Activated T-cell treated with anti-CD3 and anti-CD28 coated beads, Interleukin-2, amount 50 U/mL, for 72 hours (primary cell): ENCODE measurements around the gene TELO2. TPM values are rescaled to one million over a fixed set of nuclear protein-coding genes. Genes with fewer than 3 reads are reported as not detected.

ENCODE experiments used
- ATAC-seq, 2 donors: fragments of 150-1000 bp; cut with Tn5 transposase; replicated peaks in 1 of 2; 2 replicates each; pipeline ENCODE4 v1.10.0; 2021; ENCODE audit warnings: moderate library complexity in 2 of 2, mild to moderate bottlenecking in 1 of 2
- DNase-seq, 2 donors: peaks; one replicate each; pipeline ENCODE4 v3.0.0; 2021 to 2022; ENCODE audit warnings: mixed read lengths in 1 of 2
- H3K27ac Mint-ChIP-seq: one replicate; pipeline ENCODE4 v1.8.0; 2022; ENCODE audit warnings: mild to moderate bottlenecking, moderate library complexity, mixed read lengths
- H3K27me3 Mint-ChIP-seq: one replicate; pipeline ENCODE4 v1.8.0; 2022; ENCODE audit warnings: low read depth, mixed read lengths
- H3K36me3 Mint-ChIP-seq, 2 donors: one replicate each; pipeline ENCODE4 v1.8.0; 2022; ENCODE audit warnings: mixed read lengths in 2 of 2, mild to moderate bottlenecking in 1 of 2; ENCODE audit not compliant: insufficient read depth in 2 of 2
- H3K4me1 Mint-ChIP-seq: one replicate; pipeline ENCODE4 v1.8.0; 2022; ENCODE audit warnings: low read depth, mixed read lengths
- H3K4me3 Mint-ChIP-seq, 2 donors: one replicate each; pipeline ENCODE4 v1.8.0; 2022; ENCODE audit warnings: mild to moderate bottlenecking in 2 of 2, mixed read lengths in 2 of 2, moderate library complexity in 2 of 2
- H3K9me3 Mint-ChIP-seq, 2 donors: one replicate each; pipeline ENCODE4 v1.8.0; 2022; ENCODE audit warnings: mixed read lengths in 2 of 2
- total RNA-seq, 2 donors: library from RNA; stranded (reverse); gene quantifications; one replicate each; pipeline ENCODE4 v1.2.3, GENCODE V29; 2022

TELO2 gene
- total RNA-seq, 2 donors from 2014 or later: 28.6 to 34.7 TPM

- DNase-seq: peak; percentile 44 to 50
- peak overlapping the region; percentile 96 to 99 for H3K4me3 Mint-ChIP-seq
- no peaks in the 10 kb centered on the region for H3K27me3 Mint-ChIP-seq
- peaks cover 3 to 13% of the 10 kb centered on the region in 2 donors for H3K36me3 Mint-ChIP-seq
- ATAC-seq: peak in 1 of 2 donors; percentile 21
- H3K4me1 Mint-ChIP-seq: peaks cover 47% of the 10 kb centered on the region
- H3K9me3 Mint-ChIP-seq: no peaks in the 10 kb centered on the region
- H3K27ac Mint-ChIP-seq: peak overlapping the region; percentile 93
Observed at GRCh38 chr16:1537763-1538289, 44.7 kb downstream of the TELO2 start.

GRCh38 chr16:1538804-1539520 lies 45.8 kb downstream of the TELO2 start:
- peak; percentile 54 to 59 for DNase-seq
- Mint-ChIP-seq H3K27me3 (no peaks in the 10 kb centered on the region), H3K9me3 (no peaks in the 10 kb centered on the region), H3K4me3 (peak overlapping the region; percentile 96 to 99), H3K27ac (no peak overlapping the region), H3K36me3 (peaks cover 3 to 13% of the 10 kb centered on the region in 2 donors), H3K4me1 (peaks cover 59% of the 10 kb centered on the region)
- peak; percentile 16 to 30 for ATAC-seq

GRCh38 chr16:1539720-1540555 lies 46.8 kb downstream of the TELO2 start:
- ATAC-seq: no peak
- H3K9me3 Mint-ChIP-seq: no peaks in the 10 kb centered on the region
- DNase-seq: no peak
- peak overlapping the region; percentile 53 for H3K27ac Mint-ChIP-seq
- H3K4me1 Mint-ChIP-seq: peaks cover 67% of the 10 kb centered on the region
- peaks cover 2 to 11% of the 10 kb centered on the region in 2 donors for H3K36me3 Mint-ChIP-seq
- no peaks in the 10 kb centered on the region for H3K27me3 Mint-ChIP-seq
- no peak overlapping the region for H3K4me3 Mint-ChIP-seq

- Mint-ChIP-seq H3K36me3 (peaks cover 0 to 8% of the 10 kb centered on the region in 2 donors), H3K4me1 (peaks cover 67% of the 10 kb centered on the region), H3K4me3 (no peak overlapping the region), H3K9me3 (no peaks in the 10 kb centered on the region), H3K27ac (peak overlapping the region; percentile 53), H3K27me3 (no peaks in the 10 kb centered on the region)
- DNase-seq (no peak), ATAC-seq (no peak)
Observed at GRCh38 chr16:1540556-1540855, 47.3 kb downstream of the TELO2 start.

- DNase-seq: no peak
- no peak overlapping the region for H3K27ac Mint-ChIP-seq
- H3K9me3 Mint-ChIP-seq: no peaks in the 10 kb centered on the region
- no peak for ATAC-seq
- no peak overlapping the region for H3K4me3 Mint-ChIP-seq
- no peaks in the 10 kb centered on the region for H3K27me3 Mint-ChIP-seq
- H3K4me1 Mint-ChIP-seq: peaks cover 69% of the 10 kb centered on the region
- peaks cover 0 to 7% of the 10 kb centered on the region in 2 donors for H3K36me3 Mint-ChIP-seq
Observed at GRCh38 chr16:1541293-1542165, 48.4 kb downstream of the TELO2 start.

GRCh38 chr16:1542166-1542500 lies 49.0 kb downstream of the TELO2 start:
- Mint-ChIP-seq H3K4me1 (peaks cover 63% of the 10 kb centered on the region), H3K36me3 (peaks cover 0 to 3% of the 10 kb centered on the region in 2 donors), H3K27me3 (no peaks in the 10 kb centered on the region), H3K27ac (no peak overlapping the region), H3K4me3 (no peak overlapping the region), H3K9me3 (no peaks in the 10 kb centered on the region)
- DNase-seq (no peak), ATAC-seq (no peak)

- DNase-seq (no peak), ATAC-seq (no peak)
- Mint-ChIP-seq H3K4me3 (peak overlapping the region; percentile 37 to 83), H3K9me3 (no peaks in the 10 kb centered on the region), H3K36me3 (peaks cover 0 to 2% of the 10 kb centered on the region in 2 donors), H3K27ac (peak overlapping the region; percentile 72), H3K27me3 (no peaks in the 10 kb centered on the region), H3K4me1 (peaks cover 59% of the 10 kb centered on the region)
Observed at GRCh38 chr16:1542533-1542932, 49.4 kb downstream of the TELO2 start.

GRCh38 chr16:1543085-1543896 lies 50.1 kb downstream of the TELO2 start:
- peaks cover 56% of the 10 kb centered on the region for H3K4me1 Mint-ChIP-seq
- no peaks in the 10 kb centered on the region for H3K27me3 Mint-ChIP-seq
- ATAC-seq: peak; percentile 87 to 88
- peak; percentile 68 to 71 for DNase-seq
- H3K36me3 Mint-ChIP-seq: no peaks in the 10 kb centered on the region
- peak overlapping the region; percentile 83 to 85 for H3K4me3 Mint-ChIP-seq
- no peaks in the 10 kb centered on the region for H3K9me3 Mint-ChIP-seq
- peak overlapping the region; percentile 92 for H3K27ac Mint-ChIP-seq

GRCh38 chr16:1545044-1546040 lies 52.2 kb downstream of the TELO2 start:
- Mint-ChIP-seq H3K4me3 (peak overlapping the region; percentile 83 to 85), H3K36me3 (no peaks in the 10 kb centered on the region), H3K4me1 (peaks cover 43% of the 10 kb centered on the region), H3K9me3 (no peaks in the 10 kb centered on the region), H3K27ac (peak overlapping the region; percentile 86), H3K27me3 (no peaks in the 10 kb centered on the region)
- DNase-seq (no peak), ATAC-seq (no peak)

- Mint-ChIP-seq H3K36me3 (no peaks in the 10 kb centered on the region), H3K27ac (peak overlapping the region; percentile 73), H3K4me3 (no peak overlapping the region), H3K9me3 (no peaks in the 10 kb centered on the region), H3K27me3 (no peaks in the 10 kb centered on the region), H3K4me1 (peaks cover 43% of the 10 kb centered on the region)
- DNase-seq (no peak), ATAC-seq (no peak)
Observed at GRCh38 chr16:1546430-1546829, 53.3 kb downstream of the TELO2 start.

- Mint-ChIP-seq H3K36me3 (peaks cover 1% of the 10 kb centered on the region in 2 donors), H3K27me3 (no peaks in the 10 kb centered on the region), H3K9me3 (no peaks in the 10 kb centered on the region), H3K27ac (peak overlapping the region; percentile 51), H3K4me3 (no peak overlapping the region), H3K4me1 (peaks cover 37% of the 10 kb centered on the region)
- DNase-seq (no peak), ATAC-seq (no peak)
Observed at GRCh38 chr16:1548233-1548632, 55.1 kb downstream of the TELO2 start.
